Tibial nerve (tissue), 4 donors: ENCODE measurements around the gene RASAL2. TPM values are rescaled to one million over a fixed set of nuclear protein-coding genes. Genes with fewer than 3 reads are reported as not detected.

Source experiments
- DNase-seq, 2 donors: peaks; one replicate each; pipeline ENCODE4 v3.0.0-alpha.2; 2019; ENCODE audit warnings: low spot score in 2 of 2
- H3K27ac ChIP-seq, 4 donors: fragments of 200-600 bp; sonication (generic) in 3 of 4; one replicate each; pipeline ENCODE4 v1.5.1; 2017 to 2019; ENCODE audit warnings: mild to moderate bottlenecking in 1 of 4
- H3K27me3 ChIP-seq, 2 donors: fragments of 200-600 bp; sonication (generic) in 1 of 2; one replicate each; pipeline versions ENCODE4 v1.5.1 to v1.6.0; 2017 to 2019
- H3K36me3 ChIP-seq, 3 donors: fragments of 200-600 bp; sonication (generic); one replicate each; pipeline ENCODE4 v1.5.1; 2018 to 2019
- H3K4me1 ChIP-seq, 4 donors: fragments of 200-600 bp; sonication (generic) in 3 of 4; one replicate each; pipeline ENCODE4 v1.5.1; 2017 to 2019
- H3K4me3 ChIP-seq, 4 donors: fragments of 200-600 bp; sonication (generic) in 3 of 4; one replicate each; pipeline ENCODE4 v1.5.1; 2017 to 2019; ENCODE audit warnings: mild to moderate bottlenecking in 1 of 4, moderate library complexity in 1 of 4
- H3K9me3 ChIP-seq, 4 donors: fragments of 200-600 bp; sonication (generic) in 3 of 4; one replicate each; pipeline ENCODE4 v1.5.1; 2017 to 2019
- EP300 ChIP-seq, 2 donors: sonication (generic); formaldehyde crosslinking; IDR thresholded peaks; one replicate each; pipeline ENCODE4 v1.6.1; 2017; ENCODE audit warnings: antibody characterized with exemption in 2 of 2, mild to moderate bottlenecking in 1 of 2
- POLR2A ChIP-seq, 2 donors: fragments of 450-650 bp; IDR thresholded peaks; one replicate each; pipeline ENCODE4 v1.6.1; 2017; ENCODE audit warnings: antibody characterized with exemption in 2 of 2, mild to moderate bottlenecking in 2 of 2, moderate library complexity in 2 of 2
- WGBS, 2 donors: methylation state at CpG; one replicate each; pipeline ENCODE4 v1.1.5; 2018; 5-methylcytosine and 5-hydroxymethylcytosine counted together
- total RNA-seq, 4 donors: library from RNA; depleted of rRNA; stranded (reverse); fragments of >200 nt; gene quantifications; one replicate each; pipeline ENCODE4 v1.1.0, GENCODE V29; 2016
- TF ChIP-seq, protein P1 (sequence below), 5 experiments: fragments of 200-600 bp in 3 of 5; fragments of 450-650 bp in 2 of 5; sonication (generic) in 3 of 5; IDR thresholded peaks; one replicate each; pipeline ENCODE4 v1.5.1; 2016 to 2019; ENCODE audit warnings: antibody characterized with exemption in 5 of 5, mild to moderate bottlenecking in 3 of 5, moderate library complexity in 2 of 5

RASAL2 gene
- total RNA-seq, 4 donors from 2014 or later = 40.5 to 44.8 (median 43.0) TPM

GRCh38 chr1:178271471-178271870, 177.6 kb downstream of the RASAL2 start:
- Histone ChIP-seq H3K4me3 (no peak overlapping the region), H3K4me1 (peaks cover 0 to 15% (median 0%) of the 10 kb centered on the region in 4 donors), H3K36me3 (no peaks in the 10 kb centered on the region), H3K9me3 (no peaks in the 10 kb centered on the region), H3K27me3 (no peaks in the 10 kb centered on the region), H3K27ac (no peak overlapping the region)
- no peak for DNase-seq
- TF ChIP-seq, protein P1, sequence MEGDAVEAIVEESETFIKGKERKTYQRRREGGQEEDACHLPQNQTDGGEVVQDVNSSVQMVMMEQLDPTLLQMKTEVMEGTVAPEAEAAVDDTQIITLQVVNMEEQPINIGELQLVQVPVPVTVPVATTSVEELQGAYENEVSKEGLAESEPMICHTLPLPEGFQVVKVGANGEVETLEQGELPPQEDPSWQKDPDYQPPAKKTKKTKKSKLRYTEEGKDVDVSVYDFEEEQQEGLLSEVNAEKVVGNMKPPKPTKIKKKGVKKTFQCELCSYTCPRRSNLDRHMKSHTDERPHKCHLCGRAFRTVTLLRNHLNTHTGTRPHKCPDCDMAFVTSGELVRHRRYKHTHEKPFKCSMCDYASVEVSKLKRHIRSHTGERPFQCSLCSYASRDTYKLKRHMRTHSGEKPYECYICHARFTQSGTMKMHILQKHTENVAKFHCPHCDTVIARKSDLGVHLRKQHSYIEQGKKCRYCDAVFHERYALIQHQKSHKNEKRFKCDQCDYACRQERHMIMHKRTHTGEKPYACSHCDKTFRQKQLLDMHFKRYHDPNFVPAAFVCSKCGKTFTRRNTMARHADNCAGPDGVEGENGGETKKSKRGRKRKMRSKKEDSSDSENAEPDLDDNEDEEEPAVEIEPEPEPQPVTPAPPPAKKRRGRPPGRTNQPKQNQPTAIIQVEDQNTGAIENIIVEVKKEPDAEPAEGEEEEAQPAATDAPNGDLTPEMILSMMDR (IDR thresholded peaks at IDR 0.05) = no peak
- TF ChIP-seq EP300 (IDR thresholded peaks at IDR 0.05) (no peak), POLR2A (IDR thresholded peaks at IDR 0.05) (no peak)
- WGBS, 2 donors = 64 to 79% methylated on average over 1 of the region's 1 CpG

GRCh38 chr1:178273707-178274410, 180.0 kb downstream of the RASAL2 start:
- Histone ChIP-seq H3K27me3 (no peaks in the 10 kb centered on the region), H3K36me3 (no peaks in the 10 kb centered on the region), H3K4me1 (peaks cover 0 to 33% (median 0%) of the 10 kb centered on the region in 4 donors), H3K9me3 (no peaks in the 10 kb centered on the region), H3K4me3 (no peak overlapping the region), H3K27ac (no peak overlapping the region)
- no peak for DNase-seq
- 84 to 89% methylated on average over 6 of the region's 6 CpGs for WGBS, 2 donors
- TF ChIP-seq POLR2A (IDR thresholded peaks at IDR 0.05) = no peak
- no peak for TF ChIP-seq EP300 (IDR thresholded peaks at IDR 0.05)
- TF ChIP-seq, protein P1 (IDR thresholded peaks at IDR 0.05) = no peak

DNA sequence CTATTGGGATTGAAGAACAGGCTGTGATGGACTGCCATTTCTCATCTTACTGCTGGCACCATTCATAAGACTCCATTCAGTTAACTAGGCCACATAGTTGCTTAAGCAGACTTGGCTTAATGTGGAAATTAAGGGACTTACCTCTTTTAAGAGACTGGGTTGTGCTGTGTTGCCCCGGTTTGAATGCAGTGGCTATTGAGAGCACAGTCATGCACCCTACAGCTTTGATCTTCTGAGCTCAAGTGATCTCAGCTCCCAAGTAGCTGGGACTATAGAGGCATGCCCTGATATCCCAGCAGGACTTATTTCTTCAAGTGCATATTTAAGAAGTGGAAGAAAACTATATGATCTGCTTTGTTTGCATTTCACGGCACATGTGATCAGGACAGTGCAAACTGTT, 181.1 kb downstream of the RASAL2 start:
- Histone ChIP-seq H3K36me3 (no peaks in the 10 kb centered on the region), H3K4me3 (no peak overlapping the region), H3K27ac (no peak overlapping the region), H3K4me1 (peaks cover 0 to 36% (median 0%) of the 10 kb centered on the region in 4 donors), H3K27me3 (no peaks in the 10 kb centered on the region), H3K9me3 (no peaks in the 10 kb centered on the region)
- TF ChIP-seq POLR2A (IDR thresholded peaks at IDR 0.05) (no peak), EP300 (IDR thresholded peaks at IDR 0.05) (no peak)
- TF ChIP-seq, protein P1 (IDR thresholded peaks at IDR 0.05) = no peak
- no peak for DNase-seq
- WGBS, 2 donors = 85 to 94% methylated on average over 2 of the region's 2 CpGs

- TF ChIP-seq, protein P1 (IDR thresholded peaks at IDR 0.05) = no peak
- TF ChIP-seq POLR2A (IDR thresholded peaks at IDR 0.05) (no peak), EP300 (IDR thresholded peaks at IDR 0.05) (no peak)
- H3K9me3 ChIP-seq = no peaks in the 10 kb centered on the region
- 85 to 93% methylated on average over 2 of the region's 2 CpGs for WGBS, 2 donors
- H3K4me1 ChIP-seq = peaks cover 0 to 39% (median 0%) of the 10 kb centered on the region in 4 donors
- no peaks in the 10 kb centered on the region for H3K27me3 ChIP-seq
- no peaks in the 10 kb centered on the region for H3K36me3 ChIP-seq
- H3K27ac ChIP-seq = no peak overlapping the region
- DNase-seq = no peak
- no peak overlapping the region for H3K4me3 ChIP-seq
Measured at GRCh38 chr1:178275553-178275952, 181.6 kb downstream of the RASAL2 start.

DNA sequence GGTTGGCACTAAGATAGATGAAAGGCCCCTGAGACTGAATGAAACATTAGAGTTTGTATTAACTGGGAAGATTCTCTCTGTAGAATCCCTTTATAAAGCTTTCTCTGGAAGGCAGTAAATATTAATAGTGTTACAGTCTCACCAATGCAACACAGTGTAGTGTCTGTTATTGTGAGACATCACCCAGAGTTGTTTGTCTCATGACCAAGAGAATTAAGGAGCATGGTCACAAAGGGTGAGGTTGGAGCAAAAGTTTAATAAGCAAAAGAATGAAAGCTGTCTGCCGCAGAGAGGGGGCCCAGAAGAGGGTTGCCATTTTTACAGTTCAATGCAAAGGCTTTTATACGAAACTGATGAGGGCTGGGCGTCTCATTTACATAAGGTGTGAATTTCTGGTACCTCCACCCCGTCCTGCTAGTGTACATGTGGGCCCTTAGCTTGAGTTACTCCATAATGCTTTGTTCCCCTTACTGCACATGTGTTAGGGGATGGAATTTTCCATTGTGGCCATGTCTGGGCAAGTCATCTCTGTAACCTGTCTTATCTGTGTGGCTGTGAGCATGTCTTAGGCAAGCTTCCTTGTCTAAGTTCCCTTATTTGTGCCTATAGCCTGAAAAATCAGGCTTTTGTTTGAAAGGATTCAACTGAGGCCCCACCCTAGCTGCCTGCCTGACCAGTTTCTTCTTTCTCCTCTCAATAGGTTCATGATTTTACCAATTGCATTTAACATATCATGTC, 184.1 kb downstream of the RASAL2 start:
- TF ChIP-seq POLR2A (IDR thresholded peaks at IDR 0.05) (no peak), EP300 (IDR thresholded peaks at IDR 0.05) (no peak)
- TF ChIP-seq, protein P1 (IDR thresholded peaks at IDR 0.05) = no peak
- peaks cover 0 to 51% (median 0%) of the 10 kb centered on the region in 4 donors for H3K4me1 ChIP-seq
- no peaks in the 10 kb centered on the region for H3K36me3 ChIP-seq
- no peaks in the 10 kb centered on the region for H3K9me3 ChIP-seq
- no peak overlapping the region for H3K27ac ChIP-seq
- WGBS, 2 donors = 89 to 90% methylated on average over 4 of the region's 4 CpGs
- DNase-seq = no peak
- H3K4me3 ChIP-seq = no peak overlapping the region
- H3K27me3 ChIP-seq = no peaks in the 10 kb centered on the region
